HepG2 (cell line): ENCODE measurements around the gene NOL12. TPM values are rescaled to one million over a fixed set of nuclear protein-coding genes. Genes with fewer than 3 reads are reported as not detected.

Source experiments
- ATAC-seq: fragments of 200-7000 bp; cut with Tn5 transposase; 3 replicates; pipeline ENCODE4 v1.9.1; 2020; ENCODE audit warnings: mild to moderate bottlenecking, moderate library complexity
- BruUV-seq: library from RNA; stranded (reverse); fragments of 400-500 nt; replicated peaks from 2 replicates; lab custom pipeline; 2021; lab: Mats Ljungman, UMichigan
- CTCF ChIA-PET: fragments of 300-600 bp; formaldehyde crosslinking; extraction: SDS; loops from one replicate; lab custom pipeline; 2021; ENCODE audit warnings: low total read pairs, inconsistent platforms, low intra/inter-chr PET ratio; lab: Yijun Ruan, JAX
- POLR2A ChIA-PET: fragments of 350-600 bp; sonication (Branson Sonifier 250); formaldehyde crosslinking; loops from one replicate; lab custom pipeline; 2020; ENCODE audit warnings: antibody characterized with exemption, inconsistent platforms; lab: Yijun Ruan, JAX
- DNase-seq: peaks from one replicate; pipeline ENCODE4 v3.0.0-alpha.2; 2015; ENCODE audit warnings: low spot score
- FAIRE-seq: peaks from 3 replicates; lab custom pipeline; 2011; peaks lifted over from hg19 to GRCh38; lab: Jason Lieb, UNC
- H2AFZ ChIP-seq: one replicate; pipeline ENCODE4 v1.6.1; 2011; ENCODE audit warnings: low read length, inconsistent platforms
- H3K27ac ChIP-seq: fragments of 300-600 bp; 3 replicates; pipeline ENCODE4 v1.8.0; 2011; ENCODE audit warnings: mixed run types, mild to moderate bottlenecking, mixed read lengths, low read length, inconsistent platforms; ENCODE audit not compliant: insufficient read depth; ENCODE audit errors: extremely low read length
- H3K27me3 ChIP-seq, 2 experiments: fragments of 200-600 bp in 1 of 2; 2 replicates in 1 of 2; 3 replicates in 1 of 2; pipeline versions ENCODE4 v1.6.0 to v1.8.0; 2011; ENCODE audit warnings: low read length in 2 of 2, mild to moderate bottlenecking in 2 of 2, moderate library complexity in 2 of 2, inconsistent platforms in 1 of 2; ENCODE audit not compliant: insufficient read depth in 2 of 2, control insufficient read depth in 1 of 2
- H3K36me3 ChIP-seq, 2 experiments: fragments of 200-600 bp in 1 of 2; replicated peaks in 1 of 2; 2 replicates in 1 of 2; 3 replicates in 1 of 2; pipeline versions ENCODE4 v1.5.1 to v1.8.0; 2011; ENCODE audit warnings: low read length in 2 of 2, inconsistent platforms in 1 of 2; ENCODE audit not compliant: insufficient read depth in 2 of 2, control insufficient read depth in 1 of 2
- H3K4me1 ChIP-seq: 2 replicates; pipeline ENCODE4 v1.5.1; 2012; ENCODE audit warnings: low read length, inconsistent platforms; ENCODE audit not compliant: insufficient read depth
- H3K4me2 ChIP-seq: 2 replicates; pipeline ENCODE4 v1.6.0; 2011; ENCODE audit warnings: low read depth, low read length, inconsistent platforms
- H3K4me3 ChIP-seq, 3 experiments: fragments of 200-600 bp in 1 of 3; sonication (generic), shearing (Covaris generic) in 1 of 3; replicated peaks in 1 of 3; 2 replicates each; pipeline ENCODE4 v1.5.1; 2011 to 2016; ENCODE audit warnings: low read length in 3 of 3, inconsistent platforms in 2 of 3, low read depth in 2 of 3, mild to moderate bottlenecking in 2 of 3, control low read depth in 1 of 3, mixed read lengths in 1 of 3; ENCODE audit not compliant: insufficient read depth in 1 of 3
- H3K79me2 ChIP-seq: one replicate; pipeline ENCODE4 v1.6.1; 2011; ENCODE audit warnings: low read length, inconsistent platforms; ENCODE audit not compliant: insufficient read depth
- H3K9ac ChIP-seq: 2 replicates; pipeline ENCODE4 v1.6.0; 2011; ENCODE audit warnings: mild to moderate bottlenecking, low read depth, low read length, inconsistent platforms; ENCODE audit not compliant: insufficient read depth
- H3K9me3 ChIP-seq: 2 replicates; pipeline ENCODE4 v1.5.1; 2012; ENCODE audit warnings: mild to moderate bottlenecking, low read length
- H4K20me1 ChIP-seq: 2 replicates; pipeline ENCODE4 v1.6.0; 2011; ENCODE audit warnings: inconsistent platforms, mild to moderate bottlenecking, low read length, moderate library complexity; ENCODE audit not compliant: insufficient read depth
- AGO2 ChIP-seq: fragments of 200-400 bp; formaldehyde crosslinking; optimal IDR thresholded peaks from 2 replicates; pipeline ENCODE3; 2017; ENCODE audit warnings: mild to moderate bottlenecking, low read depth, low read length, moderate library complexity
- ATM ChIP-seq: fragments of 450-650 bp; IDR thresholded peaks from 2 replicates; pipeline ENCODE4 v1.7.1; 2017; ENCODE audit warnings: mild to moderate bottlenecking, borderline replicate concordance
- DNMT3B ChIP-seq: conservative IDR thresholded peaks from 2 replicates; pipeline ENCODE4 v1.6.1; 2016; ENCODE audit warnings: missing biosample characterization, control low read depth
- ERF ChIP-seq: IDR thresholded peaks from 2 replicates; pipeline ENCODE4 v1.6.1; 2018; ENCODE audit warnings: missing biosample characterization, missing genetic modification reagents
- FOSL2 ChIP-seq: sonication (generic); formaldehyde crosslinking; IDR thresholded peaks from 2 replicates; pipeline ENCODE4 v1.4.0; 2020; ENCODE audit warnings: missing genetic modification reagents
- FOXP1 ChIP-seq, 2 experiments: fragments of 450-650 bp in 1 of 2; IDR thresholded peaks; 2 replicates each; pipeline ENCODE4 v1.6.1; 2017 to 2018; ENCODE audit warnings: antibody characterized with exemption in 1 of 2
- MTF2 ChIP-seq: sonication (generic); formaldehyde crosslinking; IDR thresholded peaks from 2 replicates; pipeline ENCODE4 v1.5.0; 2020; ENCODE audit warnings: missing genetic modification reagents, borderline replicate concordance
- RXRB ChIP-seq: IDR thresholded peaks from 2 replicates; pipeline ENCODE4 v1.6.1; 2016; ENCODE audit warnings: borderline replicate concordance, missing genetic modification reagents, missing compliant biosample characterization
- SALL1 ChIP-seq: sonication (generic); formaldehyde crosslinking; IDR thresholded peaks from 2 replicates; pipeline ENCODE4 v1.8.0; 2022; ENCODE audit warnings: mild to moderate bottlenecking, missing genetic modification reagents
- SETDB1 ChIP-seq: sonication (generic); formaldehyde crosslinking; IDR thresholded peaks from 2 replicates; pipeline ENCODE4 v1.5.1; 2020; ENCODE audit warnings: missing genetic modification reagents, mild to moderate bottlenecking, borderline replicate concordance
- TEAD2 ChIP-seq: sonication (generic); formaldehyde crosslinking; IDR thresholded peaks from 2 replicates; pipeline ENCODE4 v1.9.0; 2021; ENCODE audit warnings: missing genetic modification reagents
- WIZ ChIP-seq: sonication (generic); formaldehyde crosslinking; IDR thresholded peaks from 2 replicates; pipeline ENCODE4 v1.5.1; 2020; ENCODE audit warnings: mild to moderate bottlenecking, missing genetic modification reagents
- ZFX ChIP-seq: sonication (generic); formaldehyde crosslinking; IDR thresholded peaks from 2 replicates; pipeline ENCODE4 v1.4.0; 2020; ENCODE audit warnings: mild to moderate bottlenecking, low read depth, missing genetic modification reagents, moderate library complexity
- ZFY ChIP-seq: sonication (generic); formaldehyde crosslinking; IDR thresholded peaks from 2 replicates; pipeline ENCODE4 v1.4.0; 2020; ENCODE audit warnings: missing genetic modification reagents
- ZIK1 ChIP-seq: sonication (generic); formaldehyde crosslinking; IDR thresholded peaks from 2 replicates; pipeline ENCODE4 v1.5.0; 2020; ENCODE audit warnings: mild to moderate bottlenecking, low read depth, missing genetic modification reagents, borderline replicate concordance
- ZNF224 ChIP-seq: sonication (generic); formaldehyde crosslinking; IDR thresholded peaks from 2 replicates; pipeline ENCODE4 v1.5.0; 2020; ENCODE audit warnings: mild to moderate bottlenecking, missing genetic modification reagents
- ZNF547 ChIP-seq: sonication (generic); formaldehyde crosslinking; IDR thresholded peaks from 2 replicates; pipeline ENCODE4 v1.5.1; 2020; ENCODE audit warnings: mild to moderate bottlenecking, missing genetic modification reagents
- ZNF564 ChIP-seq: sonication (generic); formaldehyde crosslinking; IDR thresholded peaks from 2 replicates; pipeline ENCODE4 v1.8.1; 2023; ENCODE audit warnings: mild to moderate bottlenecking, missing genetic modification reagents
- ZNF616 ChIP-seq: sonication (generic); formaldehyde crosslinking; IDR thresholded peaks from 2 replicates; pipeline ENCODE4 v1.5.0; 2020; ENCODE audit warnings: low read depth, mild to moderate bottlenecking, missing genetic modification reagents
- ZNF7 ChIP-seq: IDR thresholded peaks from 2 replicates; pipeline ENCODE4 v1.6.1; 2016; ENCODE audit warnings: missing biosample characterization, missing genetic modification reagents
- ZNF768 ChIP-seq: sonication (generic); formaldehyde crosslinking; IDR thresholded peaks from 2 replicates; pipeline ENCODE4 v1.4.0; 2020; ENCODE audit warnings: missing genetic modification reagents
- ZSCAN21 ChIP-seq: sonication (generic); formaldehyde crosslinking; IDR thresholded peaks from 2 replicates; pipeline ENCODE4 v1.8.0; 2022; ENCODE audit warnings: mild to moderate bottlenecking, missing genetic modification reagents, moderate library complexity, borderline replicate concordance
- WGBS: methylation state at CpG from one replicate; pipeline ENCODE4 v1.1.6; 2017; ENCODE audit warnings: low lambda C conversion rate; 5-methylcytosine and 5-hydroxymethylcytosine counted together
- in situ Hi-C: cut with HindIII; loops from 2 replicates; pipeline ENCODE4 v1.10.0; 2017; ENCODE audit warnings: low pct_unique_long_range_greater_than_20kb; ENCODE audit not compliant: extremely low pct_ligation_motif_present
- intact Hi-C: fragments of 100-400 bp; cut with micrococcal nuclease; formaldehyde crosslinking; loops from one replicate; pipeline ENCODE4 v1.10.0; 2022; ENCODE audit not compliant: unreplicated experiment
- polyA plus RNA-seq, 8 experiments: library from polyadenylated mRNA; depleted of rRNA in 3 of 8; stranded (reverse) in 7 of 8; unstranded in 1 of 8; fragments of >200 nt; fragmentation: Illumina TruSeq in 4 of 8; extraction: Trizol in 4 of 8; gene quantifications; 2 replicates each; pipeline versions ENCODE4 v1.2.1 to v1.2.3, GENCODE V29; 2011 to 2016; ENCODE audit warnings: low read depth in 4 of 8, missing spikeins in 1 of 8, mixed read lengths in 1 of 8; ENCODE audit not compliant: insufficient read depth in 1 of 8
- total RNA-seq, 5 experiments: library from RNA; depleted of rRNA; stranded (reverse); fragments of >200 nt; fragmentation: Illumina TruSeq; extraction: Trizol; gene quantifications; 2 replicates each; pipeline ENCODE4 v1.2.3, GENCODE V29; 2016; ENCODE audit warnings: low read depth in 1 of 5
- TF ChIP-seq, protein P1 (sequence below): IDR thresholded peaks from 2 replicates; pipeline ENCODE4 v1.6.1; 2016; ENCODE audit warnings: low read depth
- TF ChIP-seq, protein P2 (sequence below): sonication (generic); formaldehyde crosslinking; IDR thresholded peaks from 2 replicates; pipeline ENCODE4 v1.5.0; 2020; ENCODE audit warnings: missing genetic modification reagents, mild to moderate bottlenecking, borderline replicate concordance

NOL12 gene
- total and polyA plus RNA-seq, 2 of the 13 experiments (the other 11 are each of a cell fraction or from before 2014, with no cell fraction given) = 14.3 to 31.4 TPM

DNA sequence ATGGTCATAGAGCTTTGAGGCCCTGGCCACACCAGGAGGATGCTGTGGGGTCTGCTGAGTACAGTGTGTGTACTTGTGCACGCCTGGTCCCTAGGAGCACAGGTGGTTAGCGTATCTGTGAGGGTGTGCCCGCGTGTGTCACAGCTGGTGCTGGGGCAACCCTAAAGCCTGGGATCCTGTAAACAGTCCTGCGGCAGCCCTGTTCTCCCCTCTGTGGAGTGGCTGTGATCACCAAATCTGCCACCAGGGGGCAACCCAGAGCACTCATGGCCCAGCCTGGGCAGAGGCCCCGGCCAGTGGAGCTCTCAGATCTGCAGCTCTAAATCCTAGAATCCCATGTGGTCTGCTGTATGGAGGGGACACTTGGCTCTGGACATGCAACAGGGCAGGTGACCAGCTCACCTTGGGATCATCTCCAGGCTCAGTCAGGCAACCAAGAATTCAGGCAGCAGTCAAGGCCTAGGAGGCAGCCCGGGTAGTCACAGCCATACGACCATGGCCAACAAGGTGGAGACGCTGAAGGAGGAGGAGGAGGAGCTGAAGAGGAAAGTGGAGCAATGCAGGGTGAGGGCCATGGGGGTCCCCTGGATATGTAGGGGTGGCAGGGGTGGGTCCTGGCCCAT lies 42.8 kb upstream of the NOL12 start:
- Histone ChIP-seq H4K20me1 (0 out of 2 replicates have a peak, but pooled peaks cover 4% of the 10 kb centered on the region), H2AFZ (no peak overlapping the region), H3K4me2 (no peak overlapping the region), H3K9ac (no peak overlapping the region), H3K27me3 (no peaks in the 10 kb centered on the region), H3K4me3 (no peak overlapping the region; a peak in 1 of 6 replicates), H3K79me2 (peaks cover 10% of the 10 kb centered on the region), H3K9me3 (no peaks in the 10 kb centered on the region), H3K27ac (no peak overlapping the region), H3K4me1 (peaks cover 40% of the 10 kb centered on the region), H3K36me3 (peaks cover 14 to 33% of the 10 kb centered on the region in 2 experiments; a peak in 4 of 5 replicates)
- ChIA-PET CTCF (interaction anchor here (3.2 kb wide), 1 partner anchor 38 kb away, joined by 21 read pairs; no protein-coding TSS in a partner anchor), POLR2A (interaction anchor here (0.6 to 15.8 kb wide), 10 partner anchors 9 to 159 kb away, joined by 3 to 242 read pairs (median 7); partner anchors contain the start of genes GGA1, NOL12 and PDXP)
- intact Hi-C loops = loop anchor here (1.0 kb wide), 1 partner anchor 38 kb away; no protein-coding TSS in a partner anchor
- WGBS = 84% methylated on average over 3 of the region's 9 CpGs
- ATAC-seq (peak; percentile 61), DNase-seq (no peak), FAIRE-seq (peak; percentile 39)
- BruUV-seq = no TSS peak
- in situ Hi-C loops = no loop called here
- TF ChIP-seq ZNF768 (CRISPR knock-in tag) (no peak), MTF2 (no peak), ZFX (peak; percentile 53; the same call in 1 of the 2 replicates), ATM (no peak), ZNF564 (CRISPR knock-in tag) (no peak), FOSL2 (CRISPR knock-in tag) (peak; percentile 21; the same call in 1 of the 2 replicates), DNMT3B (CRISPR knock-in tag) (no peak), ZNF547 (CRISPR knock-in tag) (0 out of 2 replicates have a peak, but pooled peaks have one; percentile 20), WIZ (CRISPR knock-in tag) (no peak), SALL1 (peak; percentile 36; the same call in 1 of the 2 replicates), ERF (CRISPR knock-in tag) (0 out of 2 replicates have a peak, but pooled peaks have one; percentile 39), ZNF7 (CRISPR knock-in tag) (no peak), AGO2 (no peak), ZNF224 (0 out of 2 replicates have a peak, but pooled peaks have one; percentile 64), ZIK1 (0 out of 2 replicates have a peak, but pooled peaks have one; percentile 54), ZSCAN21 (CRISPR knock-in tag) (0 out of 2 replicates have a peak, but pooled peaks have one; percentile 35), FOXP1 (IDR thresholded peaks at IDR 0.05) (no peak), FOXP1 (CRISPR knock-in tag; IDR thresholded peaks at IDR 0.05) (no peak), SETDB1 (CRISPR knock-in tag) (no peak), RXRB (CRISPR knock-in tag) (peak; percentile 40; the same call in 1 of the 2 replicates), TEAD2 (no peak), ZNF616 (no peak), ZFY (CRISPR knock-in tag) (peak; percentile 51)
- TF ChIP-seq, protein P1, sequence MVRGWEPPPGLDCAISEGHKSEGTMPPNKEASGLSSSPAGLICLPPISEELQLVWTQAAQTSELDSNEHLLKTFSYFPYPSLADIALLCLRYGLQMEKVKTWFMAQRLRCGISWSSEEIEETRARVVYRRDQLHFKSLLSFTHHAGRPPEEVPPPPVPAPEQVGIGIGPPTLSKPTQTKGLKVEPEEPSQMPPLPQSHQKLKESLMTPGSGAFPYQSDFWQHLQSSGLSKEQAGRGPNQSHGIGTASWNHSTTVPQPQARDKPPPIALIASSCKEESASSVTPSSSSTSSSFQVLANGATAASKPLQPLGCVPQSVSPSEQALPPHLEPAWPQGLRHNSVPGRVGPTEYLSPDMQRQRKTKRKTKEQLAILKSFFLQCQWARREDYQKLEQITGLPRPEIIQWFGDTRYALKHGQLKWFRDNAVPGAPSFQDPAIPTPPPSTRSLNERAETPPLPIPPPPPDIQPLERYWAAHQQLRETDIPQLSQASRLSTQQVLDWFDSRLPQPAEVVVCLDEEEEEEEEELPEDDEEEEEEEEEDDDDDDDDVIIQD (CRISPR knock-in tag) = no peak
- TF ChIP-seq, protein P2, sequence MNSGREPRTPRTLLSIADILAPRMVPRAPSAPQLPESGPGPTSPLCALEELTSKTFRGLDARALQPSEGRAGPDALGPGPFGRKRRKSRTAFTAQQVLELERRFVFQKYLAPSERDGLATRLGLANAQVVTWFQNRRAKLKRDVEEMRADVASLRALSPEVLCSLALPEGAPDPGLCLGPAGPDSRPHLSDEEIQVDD (CRISPR knock-in tag) = no peak
